Muscle layer of duodenum (tissue), 2 donors: ENCODE data around the gene POLR3GL.
"Not testable (repeated sequence)": the region's sequence is repeated elsewhere in the genome, so short reads cannot be mapped to it uniquely, and the experiment has no call there.

Source experiments
- H3K27ac ChIP-seq: one replicate; pipeline ENCODE4 v1.7.0; 2013; ENCODE audit warnings: mild to moderate bottlenecking, low read length
- H3K27me3 ChIP-seq: one replicate; pipeline ENCODE4 v1.7.0; 2013; ENCODE audit warnings: low read depth, mild to moderate bottlenecking, control low read depth, low read length
- H3K36me3 ChIP-seq, 2 donors: one replicate each; pipeline ENCODE4 v1.7.0; 2013; ENCODE audit warnings: low read length in 2 of 2, control low read depth in 1 of 2, mild to moderate bottlenecking in 1 of 2; ENCODE audit not compliant: insufficient read depth in 2 of 2, control insufficient read depth in 1 of 2
- H3K4me1 ChIP-seq, 2 donors: one replicate each; pipeline ENCODE4 v1.7.0; 2013; ENCODE audit warnings: low read length in 2 of 2, mild to moderate bottlenecking in 2 of 2, control low read depth in 1 of 2, moderate library complexity in 1 of 2; ENCODE audit not compliant: insufficient read depth in 2 of 2, control insufficient read depth in 1 of 2
- H3K4me3 ChIP-seq, 2 donors: one replicate each; pipeline ENCODE4 v1.7.0; 2013; ENCODE audit warnings: low read length in 2 of 2, low read depth in 1 of 2, mild to moderate bottlenecking in 1 of 2
- H3K9me3 ChIP-seq, 2 donors: one replicate each; pipeline ENCODE4 v1.7.0; 2013; ENCODE audit warnings: low read length in 2 of 2, control low read depth in 1 of 2, mild to moderate bottlenecking in 1 of 2; ENCODE audit not compliant: control insufficient read depth in 1 of 2
- donor health status: healthy.

POLR3GL gene

DNA sequence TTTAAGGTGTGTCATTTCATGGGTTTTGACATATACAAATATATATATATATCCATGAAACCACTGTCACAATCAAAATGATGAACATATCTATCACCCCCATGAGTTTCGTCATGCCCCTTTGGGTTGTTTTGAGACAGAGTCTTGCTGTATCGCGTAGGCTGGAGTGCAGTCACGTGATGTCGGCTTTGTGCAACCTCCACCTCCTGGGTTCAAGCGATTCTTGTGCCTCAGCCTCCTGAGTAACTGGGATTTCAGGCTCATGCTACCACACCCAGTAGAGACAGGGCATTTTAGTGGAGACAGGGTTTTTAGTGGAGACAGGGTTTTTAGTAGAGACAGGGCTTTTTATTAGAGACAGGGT is 49.1 kb downstream of the POLR3GL start:
- no peak overlapping the region for H3K4me3 ChIP-seq
- H3K27ac ChIP-seq: no peak overlapping the region
- H3K9me3 ChIP-seq: no peaks in the 10 kb centered on the region
- H3K4me1 ChIP-seq: no peaks in the 10 kb centered on the region
- H3K27me3 ChIP-seq: peaks cover under 1% of the 10 kb centered on the region
- no peaks in the 10 kb centered on the region for H3K36me3 ChIP-seq

DNA sequence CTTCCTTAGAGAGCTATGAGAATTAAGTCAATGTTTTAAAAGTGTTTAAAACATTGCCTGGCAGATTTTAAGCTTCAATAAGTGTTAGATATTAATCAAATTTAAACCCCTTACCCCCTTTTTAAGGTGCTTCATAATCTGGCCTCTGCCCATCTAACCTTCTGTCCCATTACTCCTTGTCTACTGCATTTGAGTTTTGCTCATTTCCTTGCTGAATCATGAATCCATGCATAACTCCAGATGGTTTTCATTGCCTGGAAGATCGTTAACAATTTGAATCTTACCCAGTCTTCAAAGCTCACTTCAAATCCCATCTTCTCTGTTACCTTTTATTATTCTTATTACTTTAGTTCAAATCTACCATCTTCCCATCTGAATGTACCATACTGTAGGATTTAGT is 52.4 kb downstream of the POLR3GL start:
- H3K27me3 ChIP-seq: peaks cover 14% of the 10 kb centered on the region
- no peaks in the 10 kb centered on the region for H3K36me3 ChIP-seq
- H3K4me1 ChIP-seq: peaks cover 0 to 7% of the 10 kb centered on the region in 2 donors
- H3K4me3 ChIP-seq: no peak overlapping the region
- H3K27ac ChIP-seq: no peak overlapping the region
- no peaks in the 10 kb centered on the region for H3K9me3 ChIP-seq

GRCh38 chr1:146019231-146020057 is 55.0 kb downstream of the POLR3GL start:
- H3K9me3 ChIP-seq: no peaks in the 10 kb centered on the region
- no peak overlapping the region for H3K27ac ChIP-seq
- peaks cover 14% of the 10 kb centered on the region for H3K27me3 ChIP-seq
- no peaks in the 10 kb centered on the region for H3K36me3 ChIP-seq
- peak overlapping the region in 1 of 2 donors; percentile 46 for H3K4me3 ChIP-seq
- peaks cover 0 to 7% of the 10 kb centered on the region in 2 donors for H3K4me1 ChIP-seq

DNA sequence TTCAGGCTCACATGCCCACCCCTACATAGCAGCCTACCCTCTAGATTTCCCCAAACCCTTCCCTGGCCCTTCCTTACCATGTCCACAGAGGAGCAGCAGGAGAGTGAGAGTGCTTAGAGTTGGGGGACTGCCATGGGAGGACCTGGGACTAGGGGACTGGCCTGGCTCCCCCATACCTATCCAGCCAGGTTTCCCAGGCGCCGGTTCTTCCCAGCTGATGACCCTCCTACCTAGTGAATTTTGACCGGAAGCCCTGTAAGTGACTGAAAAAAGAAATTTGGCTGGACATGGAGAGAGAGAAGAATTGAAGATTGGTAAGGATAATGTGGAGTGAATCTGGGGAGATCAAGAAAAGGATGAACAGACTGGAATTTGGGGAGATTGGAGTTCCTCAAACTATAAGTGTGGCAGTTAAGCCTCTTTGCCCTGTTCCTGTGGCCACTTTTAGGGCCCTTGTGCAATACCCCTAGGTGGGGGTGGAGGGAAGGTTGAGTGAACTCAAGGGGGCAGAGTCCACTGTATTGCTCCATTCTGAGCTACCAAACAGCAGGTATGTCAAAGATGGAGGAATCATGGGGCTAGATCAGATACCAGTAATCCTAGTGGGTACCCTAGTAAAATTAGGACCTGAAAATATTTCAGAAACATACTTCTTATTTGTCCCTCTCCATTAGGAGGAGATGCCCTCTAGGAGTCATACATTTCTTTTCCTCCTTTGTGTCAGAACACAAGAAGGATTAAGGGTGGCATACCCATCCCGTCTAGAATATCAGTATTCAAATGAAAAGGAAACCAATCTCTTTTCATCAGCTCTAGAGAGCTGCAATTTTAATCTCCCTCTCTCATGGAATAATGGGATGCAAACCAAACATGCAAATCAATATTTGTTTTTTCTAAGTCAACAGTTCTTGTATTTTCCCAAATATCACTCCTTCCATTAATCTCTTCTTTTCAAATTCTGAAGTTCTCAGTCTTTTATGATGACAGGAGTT is 55.9 kb downstream of the POLR3GL start:
- no peak overlapping the region for H3K4me3 ChIP-seq
- H3K27me3 ChIP-seq: peaks cover 14% of the 10 kb centered on the region
- H3K27ac ChIP-seq: no peak overlapping the region
- no peaks in the 10 kb centered on the region for H3K9me3 ChIP-seq
- H3K4me1 ChIP-seq: peaks cover 0 to 7% of the 10 kb centered on the region in 2 donors
- H3K36me3 ChIP-seq: no peaks in the 10 kb centered on the region

GRCh38 chr1:146021050-146021445 is 56.6 kb downstream of the POLR3GL start:
- H3K4me1 ChIP-seq: peaks cover 0 to 7% of the 10 kb centered on the region in 2 donors
- no peaks in the 10 kb centered on the region for H3K9me3 ChIP-seq
- no peak overlapping the region for H3K27ac ChIP-seq
- no peaks in the 10 kb centered on the region for H3K36me3 ChIP-seq
- peaks cover 14% of the 10 kb centered on the region for H3K27me3 ChIP-seq
- H3K4me3 ChIP-seq: no peak overlapping the region

GRCh38 chr1:146021622-146022402 is 57.3 kb downstream of the POLR3GL start, which contains the start of gene HJV:
Gene HJV, minus strand, starts transcription at chr1:146021735. Its CDS starts 1,504 bp downstream, at chr1:146020231.
- H3K4me3 ChIP-seq: no peak within 1 kb of the TSS
- H3K9me3 ChIP-seq: no peaks in the 10 kb centered on the region
- peaks cover 0 to 7% of the 10 kb centered on the region in 2 donors for H3K4me1 ChIP-seq
- peaks cover 14% of the 10 kb centered on the region for H3K27me3 ChIP-seq
- H3K27ac ChIP-seq: no peak within 1 kb of the TSS
- no peaks in the 10 kb centered on the region for H3K36me3 ChIP-seq

DNA sequence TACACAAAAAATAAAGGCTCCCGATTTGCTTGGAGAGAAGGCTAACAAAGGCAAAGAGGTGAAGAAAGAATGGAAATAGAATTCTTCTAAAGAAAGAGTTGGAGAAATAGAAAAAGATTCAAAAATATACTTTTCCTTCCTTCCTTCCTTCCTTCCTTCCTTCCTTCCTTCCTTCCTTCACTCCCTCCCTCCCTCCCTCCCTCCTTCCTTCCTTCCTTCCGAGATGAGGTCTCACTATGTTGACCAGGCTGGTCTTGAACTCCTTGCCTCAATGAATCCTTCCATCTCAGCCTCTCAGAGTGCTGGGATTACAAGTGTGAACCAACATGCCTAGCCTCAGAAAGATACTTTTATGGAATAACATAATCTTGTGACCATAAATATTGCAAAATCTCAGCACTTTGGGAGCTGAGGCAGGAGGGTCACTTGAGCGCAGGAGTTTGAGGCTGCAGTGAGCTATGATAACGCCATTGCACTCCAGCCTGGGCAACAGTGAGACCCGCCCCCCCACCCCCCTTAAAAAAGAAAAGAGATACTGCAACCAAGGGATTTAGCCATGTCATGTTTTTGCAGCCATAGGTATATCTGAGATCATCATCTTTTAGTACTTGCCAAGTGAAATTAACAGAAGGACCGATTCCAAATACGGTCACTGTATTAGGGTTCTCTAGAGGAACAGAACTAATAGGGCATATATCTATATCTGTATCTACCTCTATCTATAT is 58.1 kb downstream of the POLR3GL start:
- Histone ChIP-seq H3K4me1 (peaks cover 0 to 7% of the 10 kb centered on the region in 2 donors), H3K4me3 (no peak overlapping the region), H3K36me3 (no peaks in the 10 kb centered on the region), H3K9me3 (no peaks in the 10 kb centered on the region), H3K27ac (no peak overlapping the region), H3K27me3 (peaks cover 14% of the 10 kb centered on the region)

DNA sequence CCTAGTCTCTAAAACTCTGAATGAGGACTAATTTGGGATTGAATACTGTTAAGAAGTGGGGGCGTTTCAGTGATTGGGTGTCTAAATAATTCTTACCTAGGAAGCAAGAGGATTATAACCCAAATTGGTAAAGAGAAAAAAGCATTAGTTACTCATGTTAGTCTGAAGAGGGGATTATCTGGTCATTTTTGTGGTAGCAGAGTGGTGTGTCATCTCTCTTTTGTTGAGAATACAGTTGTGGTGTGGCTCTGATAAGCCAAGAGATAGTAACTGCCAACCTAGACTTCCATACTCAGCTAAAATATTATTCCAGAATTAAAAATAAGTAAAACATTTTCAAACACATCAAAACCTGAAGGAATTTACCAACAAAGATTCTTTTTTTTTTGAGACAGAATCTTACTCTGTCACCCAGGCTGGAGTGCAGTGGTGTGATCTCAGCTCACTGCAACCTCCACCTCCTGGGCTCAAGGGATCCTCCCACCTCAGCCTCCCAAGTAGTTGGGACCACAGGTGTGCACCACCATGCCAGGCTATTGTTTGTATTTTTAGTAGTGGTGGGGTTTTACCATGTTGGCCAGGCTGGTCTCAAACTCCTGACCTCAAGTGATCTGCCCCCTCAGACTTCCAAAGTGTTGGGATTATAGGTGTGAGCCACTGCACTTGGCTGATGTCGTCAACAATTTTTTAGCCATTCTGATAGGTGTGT is 61.5 kb downstream of the POLR3GL start:
- not testable (repeated sequence) for H3K4me3 ChIP-seq, H3K27me3 ChIP-seq, H3K9me3 ChIP-seq, H3K4me1 ChIP-seq, H3K36me3 ChIP-seq, H3K27ac ChIP-seq

- H3K4me3 ChIP-seq, H3K4me1 ChIP-seq, H3K27me3 ChIP-seq, H3K27ac ChIP-seq, H3K36me3 ChIP-seq, H3K9me3 ChIP-seq: not testable (repeated sequence)
These were observed 62.2 kb downstream of the POLR3GL start for GRCh38 chr1:146026650-146027049.
